Activated B cell treated with CpG ODN at 0.5 μM for 24 hours (primary cell): ENCODE results near the gene PEPD. TPM values are rescaled to one million over a fixed set of nuclear protein-coding genes. Genes with fewer than 3 reads are reported as not detected.

ENCODE experiments used
- ATAC-seq: fragments of 200-7000 bp; cut with Tn5 transposase; one replicate; pipeline ENCODE4 v1.10.0; 2021; ENCODE audit warnings: low read depth, mild to moderate bottlenecking, moderate library complexity
- CTCF ChIA-PET: fragments of 350-600 bp; sonication (Branson Sonifier 250); formaldehyde crosslinking; loops from one replicate; lab custom pipeline; 2021; ENCODE audit warnings: antibody characterized with exemption; lab: Charles Lee
- POLR2A ChIA-PET: fragments of 350-600 bp; sonication (Branson Sonifier 250); formaldehyde crosslinking; loops from one replicate; lab custom pipeline; 2021; ENCODE audit warnings: antibody characterized with exemption; lab: Charles Lee
- DNase-seq: peaks from one replicate; pipeline ENCODE4 v3.0.0; 2022
- H3K27ac Mint-ChIP-seq: one replicate; pipeline ENCODE4 v1.8.0; 2020; ENCODE audit warnings: mixed read lengths
- H3K27me3 Mint-ChIP-seq: one replicate; pipeline ENCODE4 v1.8.0; 2021; ENCODE audit warnings: mixed read lengths
- H3K36me3 Mint-ChIP-seq: one replicate; pipeline ENCODE4 v1.8.0; 2021; ENCODE audit warnings: low read depth, mixed read lengths
- H3K4me1 Mint-ChIP-seq: one replicate; pipeline ENCODE4 v1.8.0; 2021; ENCODE audit warnings: mixed read lengths
- H3K4me3 Mint-ChIP-seq: one replicate; pipeline ENCODE4 v1.8.0; 2020; ENCODE audit warnings: mild to moderate bottlenecking, mixed read lengths
- H3K9me3 Mint-ChIP-seq: one replicate; pipeline ENCODE4 v1.8.0; 2020; ENCODE audit warnings: mixed read lengths
- CTCF ChIP-seq: fragments of 200-600 bp; IDR thresholded peaks from one replicate; pipeline ENCODE4 v1.8.0; 2022; ENCODE audit warnings: antibody characterized with exemption, mild to moderate bottlenecking
- intact Hi-C: fragments of 100-400 bp; cut with micrococcal nuclease; formaldehyde crosslinking; loops from one replicate; pipeline ENCODE4 v1.15.1; 2024
- total RNA-seq: library from RNA; stranded (reverse); gene quantifications from 2 replicates; pipeline ENCODE4 v1.2.3, GENCODE V29; 2022

Gene PEPD
- total RNA-seq, 1 donor from 2014 or later = 49.1 TPM

- no peaks in the 10 kb centered on the region for H3K4me1 Mint-ChIP-seq
- ChIA-PET CTCF (no interaction called here), POLR2A (no interaction called here)
- no peaks in the 10 kb centered on the region for H3K27me3 Mint-ChIP-seq
- intact Hi-C loops = no loop called here
- ATAC-seq (no peak), DNase-seq (no peak)
- no peaks in the 10 kb centered on the region for H3K9me3 Mint-ChIP-seq
- no peak overlapping the region for H3K27ac Mint-ChIP-seq
- TF ChIP-seq CTCF = no peak
- H3K36me3 Mint-ChIP-seq = peaks cover 27% of the 10 kb centered on the region
- H3K4me3 Mint-ChIP-seq = no peak overlapping the region
Observed at GRCh38 chr19:33502521-33502920, 19.1 kb downstream of the PEPD start.

GRCh38 chr19:33501693-33502356 is 19.8 kb downstream of the PEPD start:
- no peaks in the 10 kb centered on the region for H3K9me3 Mint-ChIP-seq
- no peak overlapping the region for H3K27ac Mint-ChIP-seq
- no peak overlapping the region for H3K4me3 Mint-ChIP-seq
- H3K4me1 Mint-ChIP-seq = no peaks in the 10 kb centered on the region
- DNase-seq (no peak), ATAC-seq (no peak)
- ChIA-PET POLR2A (no interaction called here), CTCF (no interaction called here)
- peaks cover 27% of the 10 kb centered on the region for H3K36me3 Mint-ChIP-seq
- intact Hi-C loops = no loop called here
- H3K27me3 Mint-ChIP-seq = no peaks in the 10 kb centered on the region
- TF ChIP-seq CTCF = no peak

- no peak overlapping the region for H3K27ac Mint-ChIP-seq
Observed at GRCh38 chr19:33500991-33501390, 20.6 kb downstream of the PEPD start.

GRCh38 chr19:33500586-33500985 is 21.0 kb downstream of the PEPD start:
- DNase-seq = no peak
- intact Hi-C loops = no loop called here
- H3K9me3 Mint-ChIP-seq = no peaks in the 10 kb centered on the region
- H3K4me3 Mint-ChIP-seq = no peak overlapping the region
- H3K27me3 Mint-ChIP-seq = no peaks in the 10 kb centered on the region
- no peaks in the 10 kb centered on the region for H3K4me1 Mint-ChIP-seq
- peaks cover 35% of the 10 kb centered on the region for H3K36me3 Mint-ChIP-seq
- ATAC-seq = no peak
- CTCF ChIA-PET = no interaction called here
- TF ChIP-seq CTCF = no peak
- no peak overlapping the region for H3K27ac Mint-ChIP-seq
- POLR2A ChIA-PET = no interaction called here

More at GRCh38 chr19:33500991-33501390, 20.6 kb downstream of the PEPD start:
- intact Hi-C loops = no loop called here
- ChIA-PET CTCF (no interaction called here), POLR2A (no interaction called here)
- H3K4me1 Mint-ChIP-seq = no peaks in the 10 kb centered on the region
- H3K27me3 Mint-ChIP-seq = no peaks in the 10 kb centered on the region
- no peak overlapping the region for H3K4me3 Mint-ChIP-seq
- no peak for DNase-seq
- TF ChIP-seq CTCF = no peak
- ATAC-seq = no peak
- peaks cover 34% of the 10 kb centered on the region for H3K36me3 Mint-ChIP-seq
- no peaks in the 10 kb centered on the region for H3K9me3 Mint-ChIP-seq

GRCh38 chr19:33499671-33500506 is 21.7 kb downstream of the PEPD start:
- Mint-ChIP-seq H3K27me3 (no peaks in the 10 kb centered on the region), H3K27ac (no peak overlapping the region), H3K36me3 (peaks cover 35% of the 10 kb centered on the region), H3K4me3 (no peak overlapping the region), H3K4me1 (no peaks in the 10 kb centered on the region), H3K9me3 (no peaks in the 10 kb centered on the region)
- ATAC-seq = no peak
- TF ChIP-seq CTCF = no peak
- POLR2A ChIA-PET = no interaction called here
- CTCF ChIA-PET = no interaction called here
- intact Hi-C loops = no loop called here
- no peak for DNase-seq
